ENCODE data around the gene LYPD6B.

LYPD6B gene

DNA sequence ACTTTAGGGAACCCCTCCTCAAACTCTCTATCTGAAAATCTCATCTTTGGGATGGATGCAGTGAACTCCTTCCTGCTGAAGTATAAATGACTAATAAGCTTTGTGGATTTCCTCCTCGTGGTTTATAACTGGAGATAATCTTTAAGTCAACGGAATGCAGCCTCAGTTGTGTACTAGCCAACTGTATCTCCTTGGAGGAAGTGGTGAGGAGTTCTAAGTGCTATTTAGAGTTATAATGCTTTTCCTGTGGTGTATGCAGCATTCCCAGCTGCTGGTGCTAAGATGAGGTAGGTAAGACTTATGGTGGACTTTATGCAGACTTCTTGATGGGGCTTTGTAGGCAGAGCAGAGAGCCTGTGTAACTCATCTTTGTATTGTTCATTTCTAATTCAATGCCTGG, 90.9 kb downstream of the LYPD6B start:
- Histone ChIP-seq H3K36me3 (ENCODE audit: control insufficient read depth in 2 of 2, insufficient read depth in 2 of 2, low read length in 2 of 2) (no peaks in the 10 kb centered on the region), H3K9me3 (ENCODE audit: control insufficient read depth in 2 of 2, low read length in 2 of 2) (no peaks in the 10 kb centered on the region), H3K4me3 (ENCODE audit: low read length in 2 of 2) (no peak overlapping the region), H3K9ac (ENCODE audit: low read depth in 1 of 2, low read length in 2 of 2) (no peak overlapping the region), H3K4me1 (ENCODE audit: control insufficient read depth in 2 of 2, insufficient read depth in 2 of 2, low read length in 2 of 2) (peaks cover 2 to 3% of the 10 kb centered on the region in 2 donors), H3K27ac (ENCODE audit: low read depth in 2 of 2, low read length in 2 of 2) (no peak overlapping the region), H3K27me3 (ENCODE audit: control insufficient read depth in 2 of 2, insufficient read depth in 2 of 2, low read length in 2 of 2) (peaks cover 0 to 3% of the 10 kb centered on the region in 2 donors)

GRCh38 chr2:149132339-149132738, 93.8 kb downstream of the LYPD6B start:
- Histone ChIP-seq H3K27ac (ENCODE audit: low read depth in 2 of 2, low read length in 2 of 2) (no peak overlapping the region), H3K4me1 (ENCODE audit: control insufficient read depth in 2 of 2, insufficient read depth in 2 of 2, low read length in 2 of 2) (peaks cover 0 to 2% of the 10 kb centered on the region in 2 donors), H3K4me3 (ENCODE audit: low read length in 2 of 2) (no peak overlapping the region), H3K36me3 (ENCODE audit: control insufficient read depth in 2 of 2, insufficient read depth in 2 of 2, low read length in 2 of 2) (no peaks in the 10 kb centered on the region), H3K27me3 (ENCODE audit: control insufficient read depth in 2 of 2, insufficient read depth in 2 of 2, low read length in 2 of 2) (peaks cover 0 to 3% of the 10 kb centered on the region in 2 donors), H3K9ac (ENCODE audit: low read depth in 1 of 2, low read length in 2 of 2) (no peak overlapping the region), H3K9me3 (ENCODE audit: control insufficient read depth in 2 of 2, low read length in 2 of 2) (no peaks in the 10 kb centered on the region)

GRCh38 chr2:149132901-149133300, 94.4 kb downstream of the LYPD6B start:
- Histone ChIP-seq H3K9ac (ENCODE audit: low read depth in 1 of 2, low read length in 2 of 2) (no peak overlapping the region), H3K4me1 (ENCODE audit: control insufficient read depth in 2 of 2, insufficient read depth in 2 of 2, low read length in 2 of 2) (peaks cover 0 to 2% of the 10 kb centered on the region in 2 donors)

GRCh38 chr2:149134335-149134923, 95.9 kb downstream of the LYPD6B start:
- Histone ChIP-seq H3K36me3 (ENCODE audit: control insufficient read depth in 2 of 2, insufficient read depth in 2 of 2, low read length in 2 of 2) (no peaks in the 10 kb centered on the region), H3K9me3 (ENCODE audit: control insufficient read depth in 2 of 2, low read length in 2 of 2) (no peaks in the 10 kb centered on the region), H3K27ac (ENCODE audit: low read depth in 2 of 2, low read length in 2 of 2) (no peak overlapping the region), H3K4me1 (ENCODE audit: control insufficient read depth in 2 of 2, insufficient read depth in 2 of 2, low read length in 2 of 2) (peaks cover 0 to 2% of the 10 kb centered on the region in 2 donors), H3K27me3 (ENCODE audit: control insufficient read depth in 2 of 2, insufficient read depth in 2 of 2, low read length in 2 of 2) (peaks cover 0 to under 1% of the 10 kb centered on the region in 2 donors), H3K4me3 (ENCODE audit: low read length in 2 of 2) (no peak overlapping the region), H3K9ac (ENCODE audit: low read depth in 1 of 2, low read length in 2 of 2) (no peak overlapping the region)

More at GRCh38 chr2:149132901-149133300, 94.4 kb downstream of the LYPD6B start:
- H3K36me3 ChIP-seq (ENCODE audit: control insufficient read depth in 2 of 2, insufficient read depth in 2 of 2, low read length in 2 of 2): no peaks in the 10 kb centered on the region
- no peak overlapping the region for H3K4me3 ChIP-seq (ENCODE audit: low read length in 2 of 2)
- H3K9me3 ChIP-seq (ENCODE audit: control insufficient read depth in 2 of 2, low read length in 2 of 2): no peaks in the 10 kb centered on the region
- H3K27me3 ChIP-seq (ENCODE audit: control insufficient read depth in 2 of 2, insufficient read depth in 2 of 2, low read length in 2 of 2): peaks cover 0 to 3% of the 10 kb centered on the region in 2 donors
- no peak overlapping the region for H3K27ac ChIP-seq (ENCODE audit: low read depth in 2 of 2, low read length in 2 of 2)

- Histone ChIP-seq H3K27ac (ENCODE audit: low read depth in 2 of 2, low read length in 2 of 2) (no peak overlapping the region), H3K4me3 (ENCODE audit: low read length in 2 of 2) (no peak overlapping the region), H3K9me3 (ENCODE audit: control insufficient read depth in 2 of 2, low read length in 2 of 2) (no peaks in the 10 kb centered on the region)
Observed at GRCh38 chr2:149136111-149136510, 97.6 kb downstream of the LYPD6B start.

GRCh38 chr2:149141046-149141445, 102.5 kb downstream of the LYPD6B start:
- no peaks in the 10 kb centered on the region for H3K9me3 ChIP-seq (ENCODE audit: control insufficient read depth in 2 of 2, low read length in 2 of 2)
- no peaks in the 10 kb centered on the region for H3K4me1 ChIP-seq (ENCODE audit: control insufficient read depth in 2 of 2, insufficient read depth in 2 of 2, low read length in 2 of 2)
- H3K27ac ChIP-seq (ENCODE audit: low read depth in 2 of 2, low read length in 2 of 2): no peak overlapping the region
- no peaks in the 10 kb centered on the region for H3K36me3 ChIP-seq (ENCODE audit: control insufficient read depth in 2 of 2, insufficient read depth in 2 of 2, low read length in 2 of 2)
- no peak overlapping the region for H3K9ac ChIP-seq (ENCODE audit: low read depth in 1 of 2, low read length in 2 of 2)
- H3K27me3 ChIP-seq (ENCODE audit: control insufficient read depth in 2 of 2, insufficient read depth in 2 of 2, low read length in 2 of 2): no peaks in the 10 kb centered on the region
- no peak overlapping the region for H3K4me3 ChIP-seq (ENCODE audit: low read length in 2 of 2)

More at GRCh38 chr2:149136111-149136510, 97.6 kb downstream of the LYPD6B start:
- H3K9ac ChIP-seq (ENCODE audit: low read depth in 1 of 2, low read length in 2 of 2): no peak overlapping the region
- no peaks in the 10 kb centered on the region for H3K27me3 ChIP-seq (ENCODE audit: control insufficient read depth in 2 of 2, insufficient read depth in 2 of 2, low read length in 2 of 2)
- H3K4me1 ChIP-seq (ENCODE audit: control insufficient read depth in 2 of 2, insufficient read depth in 2 of 2, low read length in 2 of 2): no peaks in the 10 kb centered on the region
- H3K36me3 ChIP-seq (ENCODE audit: control insufficient read depth in 2 of 2, insufficient read depth in 2 of 2, low read length in 2 of 2): no peaks in the 10 kb centered on the region

GRCh38 chr2:149143734-149144133, 105.2 kb downstream of the LYPD6B start:
- Histone ChIP-seq H3K4me3 (ENCODE audit: low read length in 2 of 2) (no peak overlapping the region), H3K36me3 (ENCODE audit: control insufficient read depth in 2 of 2, insufficient read depth in 2 of 2, low read length in 2 of 2) (no peaks in the 10 kb centered on the region), H3K9me3 (ENCODE audit: control insufficient read depth in 2 of 2, low read length in 2 of 2) (no peaks in the 10 kb centered on the region), H3K9ac (ENCODE audit: low read depth in 1 of 2, low read length in 2 of 2) (no peak overlapping the region), H3K4me1 (ENCODE audit: control insufficient read depth in 2 of 2, insufficient read depth in 2 of 2, low read length in 2 of 2) (no peaks in the 10 kb centered on the region), H3K27ac (ENCODE audit: low read depth in 2 of 2, low read length in 2 of 2) (no peak overlapping the region), H3K27me3 (ENCODE audit: control insufficient read depth in 2 of 2, insufficient read depth in 2 of 2, low read length in 2 of 2) (no peaks in the 10 kb centered on the region)

DNA sequence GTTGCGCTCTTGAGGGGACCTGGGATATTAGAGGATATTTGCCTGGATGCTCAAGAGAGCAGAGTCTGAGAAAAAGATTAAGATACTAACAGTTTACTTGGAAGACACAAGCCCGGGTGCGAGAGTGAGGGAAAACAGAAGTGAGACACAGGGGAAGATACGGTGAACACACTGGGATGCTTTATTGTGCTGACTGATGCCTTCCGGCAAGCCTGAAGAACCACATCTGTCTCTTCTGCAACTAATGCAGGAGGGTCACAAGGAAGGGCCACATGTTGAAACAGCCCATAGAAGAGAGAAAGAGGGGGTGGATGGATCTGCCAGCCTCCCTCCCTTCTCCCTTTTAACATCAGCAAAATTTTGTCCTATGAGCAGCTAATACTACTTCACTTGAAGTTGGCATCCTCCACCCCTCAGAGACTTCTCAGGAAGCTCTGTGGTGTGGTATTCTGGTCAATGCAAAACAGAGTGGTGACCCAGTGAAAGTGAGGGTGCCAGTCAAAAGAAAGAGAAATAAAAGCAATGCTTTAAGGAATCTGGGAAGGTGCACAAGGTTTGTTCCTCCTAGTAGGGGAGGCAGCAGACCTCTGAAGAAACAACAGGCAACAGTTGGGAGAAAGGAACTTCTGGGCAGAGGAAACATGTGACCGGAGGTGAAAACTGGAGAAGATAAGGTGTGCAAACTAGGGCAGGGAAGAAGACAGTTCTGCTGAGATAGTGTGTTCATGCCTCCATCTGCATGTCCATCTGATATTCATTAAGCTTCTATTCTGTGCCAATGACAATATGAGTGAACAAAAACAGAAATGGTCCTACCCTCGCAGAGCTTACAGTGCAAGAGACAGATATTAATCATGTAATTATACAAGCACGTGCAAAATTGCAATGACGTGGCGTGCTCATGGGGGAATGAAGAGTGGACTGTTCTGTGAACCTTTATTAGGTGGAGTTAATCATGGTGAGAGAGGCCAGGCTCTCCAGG, 107.1 kb downstream of the LYPD6B start:
- H3K4me3 ChIP-seq (ENCODE audit: low read length in 2 of 2): no peak overlapping the region
- H3K9ac ChIP-seq (ENCODE audit: low read depth in 1 of 2, low read length in 2 of 2): no peak overlapping the region
- H3K27ac ChIP-seq (ENCODE audit: low read depth in 2 of 2, low read length in 2 of 2): no peak overlapping the region
- no peaks in the 10 kb centered on the region for H3K4me1 ChIP-seq (ENCODE audit: control insufficient read depth in 2 of 2, insufficient read depth in 2 of 2, low read length in 2 of 2)
- H3K36me3 ChIP-seq (ENCODE audit: control insufficient read depth in 2 of 2, insufficient read depth in 2 of 2, low read length in 2 of 2): no peaks in the 10 kb centered on the region
- H3K9me3 ChIP-seq (ENCODE audit: control insufficient read depth in 2 of 2, low read length in 2 of 2): no peaks in the 10 kb centered on the region
- H3K27me3 ChIP-seq (ENCODE audit: control insufficient read depth in 2 of 2, insufficient read depth in 2 of 2, low read length in 2 of 2): no peaks in the 10 kb centered on the region

DNA sequence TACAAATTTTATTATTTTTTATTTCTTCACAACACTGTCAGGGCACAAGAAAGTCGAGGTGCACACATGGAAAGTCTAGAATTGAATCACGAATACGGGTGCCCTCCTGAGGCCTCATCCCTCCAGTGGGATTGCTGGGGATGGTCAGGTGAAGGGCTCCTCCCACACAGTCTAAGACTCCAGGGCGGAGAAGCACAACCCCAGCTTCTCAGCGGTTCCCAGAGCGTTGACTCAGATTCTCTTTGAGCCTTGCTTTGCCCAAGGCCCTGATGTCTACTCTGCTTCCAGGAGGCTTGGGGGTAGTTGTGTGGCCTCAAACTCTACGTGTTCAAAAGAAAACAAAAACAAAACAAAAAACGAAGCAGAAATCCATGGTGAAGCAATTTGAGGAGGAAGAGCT, 108.4 kb downstream of the LYPD6B start:
- Histone ChIP-seq H3K9me3 (ENCODE audit: control insufficient read depth in 2 of 2, low read length in 2 of 2) (no peaks in the 10 kb centered on the region), H3K36me3 (ENCODE audit: control insufficient read depth in 2 of 2, insufficient read depth in 2 of 2, low read length in 2 of 2) (no peaks in the 10 kb centered on the region), H3K4me3 (ENCODE audit: low read length in 2 of 2) (no peak overlapping the region), H3K27ac (ENCODE audit: low read depth in 2 of 2, low read length in 2 of 2) (no peak overlapping the region), H3K27me3 (ENCODE audit: control insufficient read depth in 2 of 2, insufficient read depth in 2 of 2, low read length in 2 of 2) (no peaks in the 10 kb centered on the region), H3K4me1 (ENCODE audit: control insufficient read depth in 2 of 2, insufficient read depth in 2 of 2, low read length in 2 of 2) (no peaks in the 10 kb centered on the region), H3K9ac (ENCODE audit: low read depth in 1 of 2, low read length in 2 of 2) (no peak overlapping the region)

Data from mucosa of rectum (tissue), 2 donors.